Left colon (tissue), 2 donors: Measurements from ENCODE around the gene MGAT4D. TPM values are rescaled to one million over a fixed set of nuclear protein-coding genes. Genes with fewer than 3 reads are reported as not detected.
A peak's percentile ranks its signal among the peaks of the same experiment; 100 is the strongest.
"Not testable (repeated sequence)": the region's sequence is repeated elsewhere in the genome, so short reads cannot be mapped to it uniquely, and the experiment has no call there.

Experiments
- ATAC-seq: fragments of 200-7000 bp; cut with Tn5 transposase; one replicate; pipeline ENCODE4 v1.9.1; 2020; ENCODE audit warnings: mild to moderate bottlenecking, moderate library complexity
- DNase-seq, 2 donors: peaks; one replicate each; pipeline ENCODE4 v3.0.0-alpha.2; 2020
- intact Hi-C, 2 donors: fragments of 100-400 bp; cut with DNase I in 1 of 2; cut with micrococcal nuclease in 1 of 2; formaldehyde crosslinking; loops; one replicate each; pipeline versions ENCODE4 v1.11.2 to v1.14.0; 2022; cut with DNase I, micrococcal nuclease
- total RNA-seq, 2 donors: library from RNA; stranded (reverse); fragmentation: NEBNext Ultra II Directional; extraction: Animal tissue kit (Norgen Biotek cat#: 25700); gene quantifications; one replicate each; pipeline ENCODE4 v1.2.1, GENCODE V29; 2021
- donor health status: DM: no; HTN: no; CAD: no.
- donor health status: DM: yes; HTN: yes; CAD: no.

Gene MGAT4D
- total RNA-seq, 2 donors from 2014 or later: not detected

- no peak for ATAC-seq
- no peak for DNase-seq
- intact Hi-C loops: no loop called here
These were observed 49.3 kb downstream of the MGAT4D start for GRCh38 chr4:140448830-140449229.

- ATAC-seq: no peak
- no peak for DNase-seq
- intact Hi-C loops: no loop called here
These were observed 49.9 kb downstream of the MGAT4D start for GRCh38 chr4:140448162-140448561.

- intact Hi-C loops, DNase-seq, ATAC-seq: not testable (repeated sequence)
These were observed 53.7 kb downstream of the MGAT4D start for GRCh38 chr4:140444347-140444746.

GRCh38 chr4:140439644-140440142 is 58.4 kb downstream of the MGAT4D start:
- DNase-seq: no peak
- no peak for ATAC-seq
- intact Hi-C loops: loop anchor here in 1 of 2 donors (10.0 kb wide), 1 partner anchor 215 kb away; no protein-coding TSS in a partner anchor

GRCh38 chr4:140427919-140428471 is 70.1 kb downstream of the MGAT4D start:
- ATAC-seq: no peak
- no peak for DNase-seq
- intact Hi-C loops: no loop called here

- peak; percentile 90 for ATAC-seq
- peak; percentile 48 to 70 for DNase-seq
- intact Hi-C loops: no loop called here
These were observed 70.8 kb downstream of the MGAT4D start, which contains the start of gene CLGN for GRCh38 chr4:140427106-140427918. Gene CLGN (minus strand): TSS chr4:140427648. CDS start chr4:140413078, 14,570 bp downstream.

GRCh38 chr4:140426610-140427105 is 71.4 kb downstream of the MGAT4D start:
- DNase-seq (no peak), ATAC-seq (no peak)
- intact Hi-C loops: no loop called here

- ATAC-seq: no peak
- intact Hi-C loops: no loop called here
- DNase-seq: no peak
These were observed 75.0 kb downstream of the MGAT4D start for GRCh38 chr4:140423106-140423505.

GRCh38 chr4:140413130-140413969 is 84.7 kb downstream of the MGAT4D start:
- DNase-seq, intact Hi-C loops, ATAC-seq: not testable (repeated sequence)

GRCh38 chr4:140408974-140409373 is 89.1 kb downstream of the MGAT4D start:
- DNase-seq: no peak
- no peak for ATAC-seq

GRCh38 chr4:140406292-140406691 is 91.8 kb downstream of the MGAT4D start:
- intact Hi-C loops: no loop called here
- DNase-seq: no peak
- ATAC-seq: no peak

More at GRCh38 chr4:140408974-140409373, 89.1 kb downstream of the MGAT4D start:
- intact Hi-C loops: no loop called here

- no peak for ATAC-seq
- intact Hi-C loops: no loop called here
- DNase-seq: no peak
These were observed 98.0 kb downstream of the MGAT4D start for GRCh38 chr4:140400111-140400510.

GRCh38 chr4:140395668-140396067 is 102.4 kb downstream of the MGAT4D start:
- intact Hi-C loops: no loop called here
- ATAC-seq: no peak

More at GRCh38 chr4:140395668-140396067, 102.4 kb downstream of the MGAT4D start:
- no peak for DNase-seq

Other genes with a start within 250 kb of the MGAT4D start
- gene SCOC, start 124.6 kb downstream of the MGAT4D start, total RNA-seq: 10 to 100 TPM; 49.5 to 55.4 TPM
- gene CLGN, start 70.6 kb downstream of the MGAT4D start, total RNA-seq: 1 to 10 TPM in 1 of 2 donors, under 1 TPM in 1; 0.37 to 1.1 TPM
- 10 to 100 TPM; 26.1 to 30.9 TPM for gene ELMOD2, start 25.9 kb upstream of the MGAT4D start, total RNA-seq
- gene UCP1, start 70.7 kb upstream of the MGAT4D start, total RNA-seq: not detected